Activated T-cell treated with anti-CD3 and anti-CD28 coated beads for 48 hours (primary cell): Measurements from ENCODE around the gene RAD9A.
"Not testable (repeated sequence)": the region's sequence is repeated elsewhere in the genome, so short reads cannot be mapped to it uniquely, and the experiment has no call there.

Experiments used
- DNase-seq: peaks from one replicate; pipeline ENCODE4 v3.0.0-alpha.2; 2020; ENCODE audit warnings: low read depth

The RAD9A gene

GRCh38 chr11:67397536-67397935 lies 5.8 kb downstream of the RAD9A start:
- no peak for DNase-seq

GRCh38 chr11:67397986-67398660 lies 6.3 kb downstream of the RAD9A start:
- DNase-seq: no peak

- DNase-seq: no peak
These were observed 7.1 kb downstream of the RAD9A start for GRCh38 chr11:67398661-67399563.

GRCh38 chr11:67400251-67400941 lies 8.6 kb downstream of the RAD9A start:
- DNase-seq: no peak

- no peak for DNase-seq
These were observed 9.2 kb downstream of the RAD9A start for GRCh38 chr11:67400942-67401494.

- peak; percentile 93 for DNase-seq
These were observed 9.9 kb downstream of the RAD9A start, which contains the start of gene PPP1CA for GRCh38 chr11:67401495-67402191. TSS of gene PPP1CA (minus strand) at chr11:67401858. CDS start at chr11:67401782, 76 bp downstream.

- DNase-seq: not testable (repeated sequence)
These were observed 10.5 kb downstream of the RAD9A start for GRCh38 chr11:67402192-67402839.

GRCh38 chr11:67403085-67403484 lies 11.3 kb downstream of the RAD9A start:
- DNase-seq: not testable (repeated sequence)

- DNase-seq: no peak
These were observed 12.9 kb downstream of the RAD9A start for GRCh38 chr11:67404515-67405195.

GRCh38 chr11:67405196-67405567 lies 13.4 kb downstream of the RAD9A start:
- DNase-seq: no peak

GRCh38 chr11:67405688-67406339 lies 14.0 kb downstream of the RAD9A start:
- DNase-seq: no peak

- DNase-seq: no peak
These were observed 14.7 kb downstream of the RAD9A start for GRCh38 chr11:67406420-67406968.

GRCh38 chr11:67406969-67407687 lies 15.3 kb downstream of the RAD9A start:
- DNase-seq: no peak

- no peak for DNase-seq
These were observed 15.9 kb downstream of the RAD9A start for GRCh38 chr11:67407688-67408163.

- DNase-seq: no peak
These were observed 16.8 kb downstream of the RAD9A start for GRCh38 chr11:67408437-67409200.

- DNase-seq: no peak
These were observed 17.5 kb downstream of the RAD9A start for GRCh38 chr11:67409261-67409666.

GRCh38 chr11:67409781-67410368 lies 18.1 kb downstream of the RAD9A start:
- DNase-seq: no peak

- no peak for DNase-seq
These were observed 18.6 kb downstream of the RAD9A start for GRCh38 chr11:67410369-67410831.
